Muscle of back (tissue), 11 donors: ENCODE data around the gene ENKD1. TPM values are rescaled to one million over a fixed set of nuclear protein-coding genes. Genes with fewer than 3 reads are reported as not detected.

Experiments
- DNase-seq, 3 donors: peaks; one replicate each; pipeline versions ENCODE4 v3.0.0 to v3.0.0-alpha.2; 2013
- polyA plus RNA-seq, 10 donors: library from polyadenylated mRNA; unstranded; fragments of 120-200 nt; gene quantifications; one replicate each; pipeline ENCODE4 v1.2.1, GENCODE V29; 2013; ENCODE audit not compliant: insufficient read length in 10 of 10

The ENKD1 gene
- polyA plus RNA-seq, 10 donors: 5.9 to 11.2 (median 7.4) TPM

- peak in 1 of 3 donors; percentile 39 for DNase-seq
Measured at GRCh38 chr16:67664258-67664657, 2.3 kb downstream of the ENKD1 start.

DNA sequence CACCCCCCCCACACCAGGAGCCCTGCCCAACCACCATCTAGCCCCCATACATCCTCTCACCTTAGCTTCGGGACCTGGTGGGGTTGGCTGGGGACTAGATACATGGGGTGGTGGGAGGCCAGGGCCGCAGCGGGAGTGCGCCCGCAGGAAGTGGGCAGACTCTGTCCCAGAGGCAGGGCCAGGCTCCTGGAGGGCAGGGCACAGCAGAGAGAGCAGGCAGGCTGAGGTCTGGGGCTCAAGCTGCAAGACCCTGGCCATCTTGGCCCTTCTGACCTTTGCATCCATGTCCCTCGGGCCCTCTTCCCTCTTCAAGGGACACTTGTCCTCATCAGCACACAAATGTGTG is 2.7 kb downstream of the ENKD1 start:
- DNase-seq: no peak

GRCh38 chr16:67663151-67663876 is 3.2 kb downstream of the ENKD1 start:
- no peak for DNase-seq

DNA sequence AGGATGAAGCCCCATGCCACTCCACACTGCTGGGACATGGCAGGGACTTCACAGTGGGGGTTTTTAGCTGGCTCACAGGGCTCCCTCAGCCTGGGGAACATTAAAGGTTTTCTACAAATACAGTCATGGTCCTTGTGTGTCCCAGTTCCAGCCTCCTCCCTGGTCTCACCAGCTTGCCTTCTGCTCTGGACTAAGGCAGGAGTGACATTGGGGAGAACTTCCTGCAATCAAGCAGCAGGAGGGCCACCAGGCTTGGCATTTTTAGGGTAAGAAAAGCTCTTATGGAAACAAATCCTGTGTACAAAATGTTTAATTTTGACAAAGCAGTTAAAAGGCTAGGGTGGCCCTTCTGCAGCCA is 3.9 kb downstream of the ENKD1 start:
- no peak for DNase-seq

DNA sequence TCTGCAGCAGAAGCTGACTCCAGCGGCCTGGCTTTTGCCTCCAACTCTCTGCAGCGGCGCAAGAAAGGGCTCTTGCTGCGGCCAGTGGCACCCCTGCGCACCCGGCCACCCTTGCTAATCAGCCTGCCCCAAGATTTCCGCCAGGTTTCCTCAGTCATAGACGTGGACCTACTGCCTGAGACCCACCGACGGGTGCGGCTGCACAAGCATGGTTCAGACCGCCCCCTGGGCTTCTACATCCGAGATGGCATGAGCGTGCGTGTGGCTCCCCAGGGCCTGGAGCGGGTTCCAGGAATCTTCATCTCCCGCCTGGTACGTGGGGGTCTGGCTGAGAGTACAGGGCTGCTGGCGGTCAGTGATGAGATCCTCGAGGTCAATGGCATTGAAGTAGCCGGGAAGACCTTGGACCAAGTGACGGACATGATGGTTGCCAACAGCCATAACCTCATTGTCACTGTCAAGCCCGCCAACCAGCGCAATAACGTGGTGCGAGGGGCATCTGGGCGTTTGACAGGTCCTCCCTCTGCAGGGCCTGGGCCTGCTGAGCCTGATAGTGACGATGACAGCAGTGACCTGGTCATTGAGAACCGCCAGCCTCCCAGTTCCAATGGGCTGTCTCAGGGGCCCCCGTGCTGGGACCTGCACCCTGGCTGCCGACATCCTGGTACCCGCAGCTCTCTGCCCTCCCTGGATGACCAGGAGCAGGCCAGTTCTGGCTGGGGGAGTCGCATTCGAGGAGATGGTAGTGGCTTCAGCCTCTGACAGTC is 4.5 kb downstream of the ENKD1 start:
- no peak for DNase-seq

- DNase-seq: peak in 2 of 3 donors; percentile 47 to 81
Measured at GRCh38 chr16:67661101-67661761, 5.3 kb downstream of the ENKD1 start.

- peak; percentile 94 to 98 (median 97) for DNase-seq
Measured at GRCh38 chr16:67660564-67661028, 6.0 kb downstream of the ENKD1 start, which contains the start of gene PARD6A. Gene PARD6A, plus strand, starts transcription at chr16:67660960. Its CDS starts 79 bp downstream, at chr16:67661039.

DNA sequence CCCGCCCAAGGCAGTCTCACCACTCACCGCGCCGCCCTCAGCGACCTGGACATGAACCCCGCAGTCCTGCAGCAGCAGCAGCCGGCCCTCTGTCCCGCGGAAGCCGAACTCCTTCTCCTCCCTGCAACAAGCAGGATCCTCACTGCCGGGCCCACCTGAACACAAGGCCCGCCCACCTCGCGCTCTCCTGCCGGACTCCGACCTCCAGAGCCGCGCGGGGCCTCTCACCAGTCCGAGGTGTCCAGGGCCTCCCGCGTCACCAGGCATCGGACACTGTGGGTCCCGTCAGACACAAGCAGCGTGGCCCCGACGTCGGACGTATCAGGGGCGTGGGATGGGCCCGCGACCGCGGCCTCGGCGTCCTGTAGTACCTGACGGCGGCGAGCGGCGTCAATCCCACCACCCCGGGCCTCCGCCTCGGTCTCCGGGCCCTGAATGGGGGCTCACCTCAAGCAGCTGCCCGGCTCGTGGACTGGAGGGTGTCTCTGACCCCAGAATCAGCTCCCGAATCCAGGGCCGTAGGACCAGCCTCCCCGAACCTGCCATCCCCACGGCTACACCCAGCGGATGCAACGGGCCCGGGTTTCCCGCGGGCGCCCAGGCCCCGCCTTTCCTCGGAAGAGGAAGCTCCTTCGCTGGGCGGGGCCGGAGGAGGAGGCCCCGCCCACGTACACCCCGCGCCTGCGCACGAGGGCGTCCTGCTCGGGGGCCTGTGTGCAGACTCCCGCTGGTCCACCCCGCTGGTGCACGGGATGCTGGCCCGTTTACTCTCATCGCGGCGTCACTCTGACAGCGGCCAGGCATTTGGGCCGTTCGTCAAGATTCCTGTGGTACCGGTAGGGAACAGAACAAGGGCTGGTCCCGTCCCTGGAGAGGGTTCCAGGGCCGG is 6.6 kb downstream of the ENKD1 start, which contains the start of gene ACD:
TSS of gene ACD (minus strand) at position 586 of the 889 bp plus-strand sequence. CDS start at position 546, 40 bp downstream.
- DNase-seq: peak; percentile 93 to 98 (median 97)

- DNase-seq: no peak
Measured at GRCh38 chr16:67658849-67659674, 7.5 kb downstream of the ENKD1 start.

DNA sequence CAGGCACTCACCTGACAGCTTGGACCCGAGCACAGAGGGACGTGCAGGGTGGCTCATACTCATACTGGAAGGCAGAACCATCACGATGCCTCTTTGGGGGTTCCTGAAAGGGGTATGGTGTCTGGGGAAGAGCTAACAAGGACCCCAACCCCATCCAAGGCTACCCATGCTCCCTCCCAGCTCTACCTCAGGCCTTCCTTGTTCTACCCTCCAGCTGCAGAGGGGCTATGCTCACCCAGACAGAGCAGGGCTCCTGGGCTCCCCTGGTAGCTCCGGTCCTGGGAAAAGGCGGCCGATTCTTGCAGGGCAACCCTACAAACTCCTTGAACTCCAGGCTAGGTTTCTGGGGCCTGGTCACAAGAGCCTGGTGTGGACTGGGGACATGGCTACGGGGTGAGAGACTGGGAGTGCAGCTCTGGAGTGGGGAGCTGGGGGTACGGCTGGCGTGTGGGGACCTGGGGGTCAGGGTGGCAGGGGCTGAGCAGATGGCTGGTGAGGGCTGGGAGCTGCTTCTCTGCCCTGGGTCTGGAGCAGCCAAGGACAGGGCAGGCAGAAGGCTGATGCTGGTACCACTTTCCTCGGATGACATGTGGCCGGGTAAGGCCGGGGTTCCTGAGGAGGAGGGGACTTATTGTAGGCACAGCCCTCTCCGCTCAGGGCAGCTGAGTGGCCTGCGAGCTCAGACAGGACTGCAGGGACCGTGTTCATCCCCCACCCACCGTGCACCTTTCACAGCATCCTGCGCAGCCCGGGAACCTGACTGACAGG is 8.6 kb downstream of the ENKD1 start:
- no peak for DNase-seq

GRCh38 chr16:67657017-67657608 is 9.4 kb downstream of the ENKD1 start:
- no peak for DNase-seq

DNA sequence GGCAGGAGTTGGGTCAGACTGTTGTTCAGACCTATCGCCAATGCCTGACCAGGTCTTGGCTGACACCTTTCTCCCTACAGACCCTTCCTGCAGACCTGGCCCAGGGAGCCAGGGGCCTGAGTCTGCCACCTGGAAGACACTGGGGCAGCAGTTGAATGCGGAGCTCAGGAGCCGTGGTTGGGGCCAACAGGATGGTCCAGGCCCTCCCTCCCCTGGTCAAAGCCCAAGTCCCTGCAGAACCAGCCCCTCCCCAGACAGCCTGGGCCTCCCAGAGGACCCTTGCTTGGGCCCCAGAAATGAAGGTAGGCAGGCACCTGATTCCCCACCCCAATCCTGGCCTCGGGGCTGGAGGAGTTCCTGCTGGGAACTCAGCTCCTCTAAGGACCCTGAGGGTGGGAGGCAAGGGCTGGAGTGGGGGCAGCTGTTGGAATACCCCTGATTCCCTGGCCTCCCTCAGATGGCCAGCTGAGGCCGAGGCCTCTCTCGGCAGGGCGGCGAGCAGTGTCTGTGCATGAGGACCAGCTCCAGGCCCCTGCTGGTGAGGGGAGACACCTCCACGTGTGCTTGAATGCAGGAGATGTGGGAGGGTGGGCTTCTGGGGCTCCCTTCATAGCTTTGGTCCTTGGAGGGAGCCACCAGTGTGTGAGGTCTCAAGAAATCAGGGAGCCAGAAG is 10.1 kb downstream of the ENKD1 start:
- no peak for DNase-seq

- DNase-seq: no peak
Measured at GRCh38 chr16:67655363-67655762, 11.2 kb downstream of the ENKD1 start.

DNA sequence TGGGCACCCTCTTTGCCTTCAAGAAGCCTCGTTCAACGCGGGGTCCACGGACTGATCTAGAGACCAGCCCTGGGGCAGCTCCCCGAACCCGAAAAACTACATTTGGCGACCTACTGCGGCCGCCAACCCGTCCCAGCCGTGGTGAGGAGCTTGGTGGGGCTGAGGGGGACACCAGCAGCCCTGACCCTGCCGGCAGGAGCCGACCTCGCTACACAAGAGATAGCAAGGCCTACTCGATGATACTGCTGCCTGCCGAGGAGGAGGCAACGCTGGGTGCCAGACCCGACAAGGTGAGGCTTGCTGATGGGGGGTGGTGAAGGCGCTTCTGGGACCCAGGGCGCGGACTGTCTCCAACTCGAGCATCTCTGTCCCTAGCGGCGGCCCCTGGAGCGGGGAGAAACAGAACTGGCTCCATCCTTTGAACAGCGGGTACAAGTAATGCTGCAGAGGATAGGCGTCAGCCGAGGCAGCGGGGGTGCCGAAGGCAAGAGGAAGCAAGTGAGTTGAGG is 12.1 kb downstream of the ENKD1 start:
- no peak for DNase-seq

DNA sequence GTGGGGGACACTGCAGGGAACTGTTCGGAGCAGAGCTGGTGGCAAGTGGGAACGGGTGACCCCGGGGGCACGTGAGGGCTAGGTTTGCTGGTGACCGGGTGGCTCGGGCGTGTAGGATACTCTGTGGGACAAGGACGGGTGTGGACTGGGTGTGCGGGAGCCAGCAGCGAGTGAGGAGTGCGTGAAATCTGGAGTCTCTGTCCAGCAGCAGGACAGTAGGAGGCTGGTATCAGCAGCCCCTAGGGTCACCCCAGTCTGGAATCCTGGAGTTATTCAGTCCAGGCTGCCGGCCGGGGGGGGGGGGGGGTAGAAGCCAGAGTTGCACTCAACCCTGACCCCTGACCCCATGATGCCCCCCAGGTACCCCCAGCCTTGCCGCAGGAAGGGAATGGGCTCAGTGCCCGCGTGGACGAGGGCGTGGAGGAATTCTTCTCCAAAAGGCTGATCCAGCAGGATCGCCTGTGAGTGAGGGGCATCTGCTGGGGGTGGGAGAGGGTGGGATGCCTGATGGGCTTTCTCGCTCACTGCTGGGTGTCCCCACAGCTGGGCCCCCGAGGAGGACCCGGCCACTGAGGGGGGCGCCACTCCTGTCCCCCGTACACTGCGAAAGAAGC is 12.7 kb downstream of the ENKD1 start:
- DNase-seq: no peak

- DNase-seq: no peak
Measured at GRCh38 chr16:67653128-67653788, 13.3 kb downstream of the ENKD1 start.

DNA sequence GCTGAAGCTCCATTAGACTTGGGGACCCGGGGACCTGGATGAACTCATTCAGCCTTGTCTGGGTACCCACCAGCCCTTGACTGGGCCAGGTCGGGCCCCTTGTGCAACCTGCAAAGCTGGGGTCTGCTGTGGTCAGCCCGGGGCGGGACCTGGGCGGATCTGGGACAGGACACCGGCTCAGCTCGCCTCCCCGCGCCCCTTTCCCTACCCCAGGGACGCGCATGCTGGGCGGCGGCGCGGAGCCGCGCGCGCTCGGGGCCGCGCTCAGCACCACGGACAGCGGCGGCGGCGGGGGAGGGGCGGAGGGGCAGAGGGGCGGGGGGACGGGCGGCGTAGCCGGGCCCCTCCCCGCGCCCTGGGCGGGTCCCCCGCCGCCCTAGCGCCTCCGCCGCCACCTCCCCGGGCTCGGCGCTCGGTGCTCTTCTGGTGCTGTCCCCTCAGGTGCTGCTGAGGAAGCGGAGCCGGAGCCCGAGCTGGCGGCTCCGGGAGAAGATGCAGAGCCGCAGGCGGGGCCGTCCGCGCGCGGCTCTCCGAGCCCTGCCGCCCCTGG is 13.9 kb downstream of the ENKD1 start:
- DNase-seq: peak in 1 of 3 donors; percentile 35
